Peyer's patch (tissue), 4 donors: ENCODE data around the gene BAG3. TPM values are rescaled to one million over a fixed set of nuclear protein-coding genes. Genes with fewer than 3 reads are reported as not detected.

Experiments
- DNase-seq, 3 donors: peaks; one replicate each; pipeline ENCODE4 v3.0.0-alpha.2; 2017 to 2019
- H3K27ac ChIP-seq, 4 donors: fragments of 200-600 bp; sonication (generic); one replicate each; pipeline ENCODE4 v1.5.1; 2016 to 2019
- H3K27me3 ChIP-seq, 2 donors: fragments of 200-600 bp; sonication (generic); one replicate each; pipeline ENCODE4 v1.5.1; 2019
- H3K36me3 ChIP-seq, 3 donors: fragments of 200-600 bp; sonication (generic); one replicate each; pipeline ENCODE4 v1.5.1; 2016 to 2019
- H3K4me1 ChIP-seq, 4 donors: fragments of 200-600 bp; sonication (generic); one replicate each; pipeline ENCODE4 v1.5.1; 2016 to 2019
- H3K4me3 ChIP-seq, 4 donors: fragments of 200-600 bp; sonication (generic); 1 replicate in 3 of 4; 2 replicates in 1 of 4; pipeline ENCODE4 v1.5.1; 2016 to 2019; ENCODE audit warnings: mild to moderate bottlenecking in 1 of 4
- H3K9me3 ChIP-seq, 4 donors: fragments of 200-600 bp; sonication (generic); one replicate each; pipeline ENCODE4 v1.5.1; 2016 to 2019; ENCODE audit warnings: mild to moderate bottlenecking in 1 of 4
- POLR2A ChIP-seq, 2 donors: fragments of 450-650 bp; IDR thresholded peaks; one replicate each; pipeline ENCODE4 v1.5.1; 2017; ENCODE audit warnings: antibody characterized with exemption in 2 of 2, mild to moderate bottlenecking in 2 of 2, moderate library complexity in 2 of 2
- total RNA-seq, 4 donors: library from RNA; depleted of rRNA; stranded (reverse); fragments of >200 nt; gene quantifications; one replicate each; pipeline ENCODE4 v1.1.0, GENCODE V29; 2016
- TF ChIP-seq, protein P1 (sequence below), 6 experiments: fragments of 450-650 bp in 4 of 6; fragments of 200-600 bp in 2 of 6; sonication (generic) in 1 of 6; IDR thresholded peaks; one replicate each; pipeline ENCODE4 v1.5.1; 2017 to 2019; ENCODE audit warnings: antibody characterized with exemption in 6 of 6, mild to moderate bottlenecking in 3 of 6, moderate library complexity in 1 of 6

Gene BAG3
- total RNA-seq, 4 donors from 2014 or later, result 14.9 to 26.4 (median 19.8) TPM

DNA sequence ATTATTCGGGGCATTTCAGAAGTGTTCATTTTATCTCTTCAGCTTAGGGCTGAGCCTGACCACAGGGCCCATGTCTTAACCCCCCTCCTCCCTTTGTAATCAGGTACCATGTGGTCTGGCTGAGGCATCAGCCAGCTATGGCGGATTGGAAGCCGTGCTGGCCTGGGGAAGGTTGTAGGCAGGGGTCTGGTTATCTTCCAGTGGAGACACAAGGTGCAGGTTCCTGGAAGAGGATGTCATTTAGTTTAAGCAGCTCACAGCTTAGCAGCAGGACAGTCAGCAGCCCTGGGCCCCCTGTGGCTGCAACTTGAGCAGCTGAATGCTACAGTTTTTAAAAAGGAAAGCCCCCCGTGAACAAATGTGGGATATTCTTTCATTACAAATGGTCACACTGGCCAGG is 22.1 kb downstream of the BAG3 start:
- no peaks in the 10 kb centered on the region for H3K27me3 ChIP-seq
- no peak for TF ChIP-seq POLR2A (IDR thresholded peaks at IDR 0.05)
- H3K4me1 ChIP-seq, result no peaks in the 10 kb centered on the region
- peaks cover 0 to 67% (median 3%) of the 10 kb centered on the region in 3 donors for H3K36me3 ChIP-seq
- no peak overlapping the region for H3K4me3 ChIP-seq
- H3K9me3 ChIP-seq, result no peaks in the 10 kb centered on the region
- no peak overlapping the region for H3K27ac ChIP-seq
- no peak for DNase-seq

- H3K9me3 ChIP-seq, result no peaks in the 10 kb centered on the region
- TF ChIP-seq POLR2A (IDR thresholded peaks at IDR 0.05), result no peak
- TF ChIP-seq, protein P1, sequence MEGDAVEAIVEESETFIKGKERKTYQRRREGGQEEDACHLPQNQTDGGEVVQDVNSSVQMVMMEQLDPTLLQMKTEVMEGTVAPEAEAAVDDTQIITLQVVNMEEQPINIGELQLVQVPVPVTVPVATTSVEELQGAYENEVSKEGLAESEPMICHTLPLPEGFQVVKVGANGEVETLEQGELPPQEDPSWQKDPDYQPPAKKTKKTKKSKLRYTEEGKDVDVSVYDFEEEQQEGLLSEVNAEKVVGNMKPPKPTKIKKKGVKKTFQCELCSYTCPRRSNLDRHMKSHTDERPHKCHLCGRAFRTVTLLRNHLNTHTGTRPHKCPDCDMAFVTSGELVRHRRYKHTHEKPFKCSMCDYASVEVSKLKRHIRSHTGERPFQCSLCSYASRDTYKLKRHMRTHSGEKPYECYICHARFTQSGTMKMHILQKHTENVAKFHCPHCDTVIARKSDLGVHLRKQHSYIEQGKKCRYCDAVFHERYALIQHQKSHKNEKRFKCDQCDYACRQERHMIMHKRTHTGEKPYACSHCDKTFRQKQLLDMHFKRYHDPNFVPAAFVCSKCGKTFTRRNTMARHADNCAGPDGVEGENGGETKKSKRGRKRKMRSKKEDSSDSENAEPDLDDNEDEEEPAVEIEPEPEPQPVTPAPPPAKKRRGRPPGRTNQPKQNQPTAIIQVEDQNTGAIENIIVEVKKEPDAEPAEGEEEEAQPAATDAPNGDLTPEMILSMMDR (IDR thresholded peaks at IDR 0.05), result no peak
- H3K4me1 ChIP-seq, result no peaks in the 10 kb centered on the region
- H3K27me3 ChIP-seq, result no peaks in the 10 kb centered on the region
- DNase-seq, result no peak
- H3K27ac ChIP-seq, result no peak overlapping the region
- H3K4me3 ChIP-seq, result no peak overlapping the region
- peaks cover 0 to 56% (median 3%) of the 10 kb centered on the region in 3 donors for H3K36me3 ChIP-seq
Observed at GRCh38 chr10:119675483-119676170, 24.4 kb downstream of the BAG3 start.

- H3K4me3 ChIP-seq, result no peak overlapping the region
- peaks cover 0 to 42% (median 3%) of the 10 kb centered on the region in 3 donors for H3K36me3 ChIP-seq
- DNase-seq, result no peak
- TF ChIP-seq POLR2A (IDR thresholded peaks at IDR 0.05), result no peak
- TF ChIP-seq, protein P1 (IDR thresholded peaks at IDR 0.05), result no peak
- H3K27me3 ChIP-seq, result no peaks in the 10 kb centered on the region
- no peaks in the 10 kb centered on the region for H3K9me3 ChIP-seq
- H3K27ac ChIP-seq, result no peak overlapping the region
- no peaks in the 10 kb centered on the region for H3K4me1 ChIP-seq
Observed at GRCh38 chr10:119677126-119677525, 25.9 kb downstream of the BAG3 start.

DNA sequence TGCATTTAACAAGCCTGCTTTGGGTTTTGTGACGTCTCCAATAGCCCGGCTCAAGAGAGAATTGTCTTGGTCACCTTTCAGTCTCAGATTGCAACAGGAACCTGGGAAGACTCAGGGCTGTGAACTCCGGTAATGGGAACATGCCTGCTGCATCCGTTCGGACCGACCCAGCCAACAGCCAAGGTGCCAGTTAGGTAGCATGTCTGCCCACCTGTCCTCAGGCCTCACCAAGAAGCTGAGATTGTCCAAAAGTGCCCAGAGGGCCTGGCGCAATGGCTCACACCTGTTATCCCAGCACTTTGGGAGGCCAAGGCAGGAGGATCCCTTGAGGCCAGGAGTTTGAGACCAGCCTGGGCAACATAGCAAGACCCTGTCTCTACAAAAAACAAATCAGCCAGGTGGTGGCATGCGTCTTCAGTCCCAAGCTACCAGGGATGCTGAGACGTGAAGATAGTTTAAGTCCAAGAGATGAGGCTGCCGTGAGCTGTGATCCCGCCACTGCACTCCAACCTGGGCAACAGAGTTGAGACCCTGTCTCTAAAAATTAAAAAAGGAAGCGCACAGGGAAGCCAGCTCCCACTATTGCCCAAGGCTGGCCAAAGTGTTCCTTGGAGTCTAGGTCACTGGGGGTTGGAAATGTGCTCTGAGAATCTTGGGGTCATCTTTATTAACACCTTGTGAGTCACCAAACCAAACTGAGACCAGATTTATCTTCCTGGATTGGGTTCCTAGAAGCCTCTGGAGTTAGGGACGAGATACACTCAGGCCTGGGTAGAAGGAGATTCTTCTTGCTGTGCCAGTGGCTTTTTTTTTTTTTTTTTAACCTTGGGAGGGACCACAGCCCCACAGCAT is 26.9 kb downstream of the BAG3 start:
- Histone ChIP-seq H3K27ac (peak overlapping the region in 1 of 4 donors; percentile 2), H3K9me3 (no peaks in the 10 kb centered on the region), H3K4me3 (no peak overlapping the region), H3K27me3 (no peaks in the 10 kb centered on the region), H3K4me1 (no peaks in the 10 kb centered on the region), H3K36me3 (peaks cover 0 to 32% (median 3%) of the 10 kb centered on the region in 3 donors)
- TF ChIP-seq POLR2A (IDR thresholded peaks at IDR 0.05), result no peak
- TF ChIP-seq, protein P1 (IDR thresholded peaks at IDR 0.05), result no peak
- no peak for DNase-seq

GRCh38 chr10:119679480-119679829 is 28.3 kb downstream of the BAG3 start:
- no peak overlapping the region for H3K27ac ChIP-seq
- H3K9me3 ChIP-seq, result no peaks in the 10 kb centered on the region
- no peak for DNase-seq
- no peaks in the 10 kb centered on the region for H3K4me1 ChIP-seq
- no peak for TF ChIP-seq POLR2A (IDR thresholded peaks at IDR 0.05)
- TF ChIP-seq, protein P1 (IDR thresholded peaks at IDR 0.05), result no peak
- no peak overlapping the region for H3K4me3 ChIP-seq
- H3K36me3 ChIP-seq, result peaks cover 0 to 21% (median 3%) of the 10 kb centered on the region in 3 donors
- H3K27me3 ChIP-seq, result no peaks in the 10 kb centered on the region

- H3K36me3 ChIP-seq, result peaks cover 0 to 21% (median 3%) of the 10 kb centered on the region in 3 donors
Observed at GRCh38 chr10:119680050-119680449, 28.9 kb downstream of the BAG3 start.

More at GRCh38 chr10:119680050-119680449, 28.9 kb downstream of the BAG3 start:
- no peak for TF ChIP-seq POLR2A (IDR thresholded peaks at IDR 0.05)
- TF ChIP-seq, protein P1 (IDR thresholded peaks at IDR 0.05), result no peak
- H3K27ac ChIP-seq, result peak overlapping the region in 1 of 4 donors; percentile 35
- no peaks in the 10 kb centered on the region for H3K27me3 ChIP-seq
- no peak for DNase-seq
- no peaks in the 10 kb centered on the region for H3K9me3 ChIP-seq
- H3K4me1 ChIP-seq, result no peaks in the 10 kb centered on the region
- H3K4me3 ChIP-seq, result no peak overlapping the region
